Heart right ventricle (tissue), 16 donors: ENCODE measurements around the gene GALNT13. TPM values are rescaled to one million over a fixed set of nuclear protein-coding genes. Genes with fewer than 3 reads are reported as not detected.

Experiments
- ATAC-seq, 8 donors: fragments of 200-7000 bp; cut with Tn5 transposase; one replicate each; pipeline ENCODE4 v1.9.1; 2020; ENCODE audit warnings: mild to moderate bottlenecking in 8 of 8, moderate library complexity in 8 of 8, moderate number of reproducible peaks in 1 of 8
- DNase-seq, 2 donors: peaks; one replicate each; pipeline ENCODE4 v3.0.0-alpha.2; 2020
- H3K27ac ChIP-seq, 10 donors: fragments of 200-600 bp; sonication (generic) in 2 of 10; one replicate each; pipeline versions ENCODE4 v1.5.0 to v1.8.0; 2020 to 2022; ENCODE audit warnings: mild to moderate bottlenecking in 3 of 10
- H3K27me3 ChIP-seq, 7 donors: fragments of 200-600 bp; one replicate each; pipeline ENCODE4 v1.8.0; 2021 to 2022; ENCODE audit warnings: mild to moderate bottlenecking in 2 of 7
- H3K36me3 ChIP-seq, 9 donors: fragments of 200-600 bp; sonication (generic) in 1 of 9; one replicate each; pipeline versions ENCODE4 v1.5.0 to v1.8.0; 2020 to 2022; ENCODE audit warnings: mild to moderate bottlenecking in 2 of 9
- H3K4me1 ChIP-seq, 9 donors: fragments of 200-600 bp; sonication (generic) in 1 of 9; one replicate each; pipeline versions ENCODE4 v1.5.0 to v1.8.0; 2020 to 2022; ENCODE audit warnings: mild to moderate bottlenecking in 4 of 9
- H3K4me3 ChIP-seq, 10 donors: fragments of 200-600 bp; sonication (generic) in 2 of 10; one replicate each; pipeline versions ENCODE4 v1.5.0 to v1.8.0; 2020 to 2022; ENCODE audit warnings: mild to moderate bottlenecking in 7 of 10, moderate library complexity in 2 of 10
- H3K9me3 ChIP-seq, 11 donors: fragments of 200-600 bp in 10 of 11; sonication (generic) in 2 of 11; one replicate each; pipeline versions ENCODE4 v1.5.0 to v1.8.0; 2013 to 2022; ENCODE audit warnings: mild to moderate bottlenecking in 2 of 11, control low read depth in 1 of 11, moderate library complexity in 1 of 11
- whole genome bisulfite sequencing, 2 donors: extraction: QIAGEN DNeasy Blood & Tissue Kit; methylation state at CpG; one replicate each; pipeline ENCODE4 v1.1.7; 2013; ENCODE audit warnings: inconsistent platforms in 1 of 2; 5-methylcytosine and 5-hydroxymethylcytosine counted together
- intact Hi-C, 10 donors: fragments of 100-400 bp; cut with DNase I; formaldehyde crosslinking; loops; one replicate each; pipeline versions ENCODE4 v1.11.1 to v1.14.2; 2022
- polyA plus RNA-seq, 2 donors: library from polyadenylated mRNA; stranded (reverse); fragments of 200-250 nt; gene quantifications; one replicate each; pipeline ENCODE4 v1.2.3, GENCODE V29; 2013
- total RNA-seq, 10 donors: library from RNA; stranded (reverse); fragmentation: NEBNext Ultra II Directional in 3 of 10; extraction: Animal tissue kit (Norgen Biotek cat#: 25700) in 3 of 10; gene quantifications; one replicate each; pipeline versions ENCODE4 v1.2.1 to v1.2.4, GENCODE V29; 2021 to 2023
- TF ChIP-seq, protein P1 (sequence below), 9 donors: fragments of 200-600 bp; sonication (generic) in 2 of 9; IDR thresholded peaks; one replicate each; pipeline versions ENCODE4 v1.5.0 to v1.8.0; 2021 to 2022; ENCODE audit warnings: antibody characterized with exemption in 9 of 9, mild to moderate bottlenecking in 5 of 9, moderate library complexity in 1 of 9
- donor health status: Arrhythmogenic right ventricular cardiomyopathy.
- donor health status: ischemic (EF 13 %, LVEDD 7.1; RV severe dilation, severe dysfunction).
- donor health status: healthy with polysubstance abuse.
- donor health status: DM: no; HTN: yes; CAD: no.
- donor health status: DM: no; HTN: no; CAD: no.
- donor health status: ischemic (EF 25% LVEDD 6.9; RV normal size, moderate dysfunction).
- donor health status: ischemic (EF 25% LVEDD 5.7; RV mildly dilated, moderate dysfunction).
- donor health status: healthy.
- donor health status: DM: yes; HTN: yes; CAD: no.
- donor health status: Ischemic cardiomyopathy.
- donor health status: ischemic (EF 35%, LVEDD 5.7; RV mildly dilated, moderate dysfunction).
- donor health status: nonischemic (EF 11% LVEDD 7.7; RV severe dilation, severe dysfunction).
- donor health status: DM: yes; HTN: yes; CAD: no.
- donor health status: PGD.
- donor health status: ischemic (EF 29% LVEDD 5.4; RV normal size, mild dysfunction).
- donor health status: nonischemic (EF 23%, LVEDD 6.1; RV moderate dilation, normal function).

Gene GALNT13
- total and polyA plus RNA-seq, 12 donors: 0.01 to 0.30 (median 0.05) TPM; not detected in 9

DNA sequence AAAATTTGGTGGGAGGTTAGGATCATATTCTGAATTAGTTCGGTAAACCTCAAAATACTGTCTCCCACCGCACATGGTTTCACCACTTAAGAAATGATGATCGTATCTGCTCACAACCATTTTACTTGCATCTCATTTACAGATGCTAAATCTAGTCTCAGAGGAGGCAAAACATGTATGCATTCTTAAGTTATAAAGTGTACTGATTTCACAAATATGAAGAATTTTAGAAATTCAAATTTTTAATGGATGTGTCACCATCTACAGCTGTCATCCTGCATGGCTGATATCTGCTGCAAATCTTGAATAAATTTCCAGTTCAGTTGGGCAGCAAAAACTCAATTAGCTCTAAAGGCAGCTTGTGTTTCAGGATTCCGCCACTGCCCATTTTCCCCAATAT, 583.4 kb downstream of the GALNT13 start:
- 89 to 90% methylated on average over 4 of the region's 4 CpGs for WGBS, 2 donors
- TF ChIP-seq, protein P1, sequence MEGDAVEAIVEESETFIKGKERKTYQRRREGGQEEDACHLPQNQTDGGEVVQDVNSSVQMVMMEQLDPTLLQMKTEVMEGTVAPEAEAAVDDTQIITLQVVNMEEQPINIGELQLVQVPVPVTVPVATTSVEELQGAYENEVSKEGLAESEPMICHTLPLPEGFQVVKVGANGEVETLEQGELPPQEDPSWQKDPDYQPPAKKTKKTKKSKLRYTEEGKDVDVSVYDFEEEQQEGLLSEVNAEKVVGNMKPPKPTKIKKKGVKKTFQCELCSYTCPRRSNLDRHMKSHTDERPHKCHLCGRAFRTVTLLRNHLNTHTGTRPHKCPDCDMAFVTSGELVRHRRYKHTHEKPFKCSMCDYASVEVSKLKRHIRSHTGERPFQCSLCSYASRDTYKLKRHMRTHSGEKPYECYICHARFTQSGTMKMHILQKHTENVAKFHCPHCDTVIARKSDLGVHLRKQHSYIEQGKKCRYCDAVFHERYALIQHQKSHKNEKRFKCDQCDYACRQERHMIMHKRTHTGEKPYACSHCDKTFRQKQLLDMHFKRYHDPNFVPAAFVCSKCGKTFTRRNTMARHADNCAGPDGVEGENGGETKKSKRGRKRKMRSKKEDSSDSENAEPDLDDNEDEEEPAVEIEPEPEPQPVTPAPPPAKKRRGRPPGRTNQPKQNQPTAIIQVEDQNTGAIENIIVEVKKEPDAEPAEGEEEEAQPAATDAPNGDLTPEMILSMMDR (IDR thresholded peaks at IDR 0.05): no peak

GRCh38 chr2:154455866-154456265, 584.1 kb downstream of the GALNT13 start:
- H3K4me1 ChIP-seq: peaks cover 0 to 14% (median 0%) of the 10 kb centered on the region in 9 donors
- DNase-seq: no peak
- no peaks in the 10 kb centered on the region for H3K9me3 ChIP-seq
- WGBS, 2 donors: 32 to 42% methylated on average over 2 of the region's 2 CpGs
- TF ChIP-seq, protein P1 (IDR thresholded peaks at IDR 0.05): no peak
- H3K27ac ChIP-seq: peak overlapping the region in 1 of 10 donors; percentile 11
- no peak for ATAC-seq
- peak overlapping the region in 9 of 10 donors; percentile 15 to 50 (median 43) for H3K4me3 ChIP-seq
- H3K27me3 ChIP-seq: no peaks in the 10 kb centered on the region
- no peaks in the 10 kb centered on the region for H3K36me3 ChIP-seq
- intact Hi-C loops: loop anchor here in 7 of 10 donors (5.0 to 10.0 kb wide), 4 partner anchors 159 to 769 kb away; no protein-coding TSS in a partner anchor

More for the DNA sequence above, 583.4 kb downstream of the GALNT13 start:
- Histone ChIP-seq H3K9me3 (no peaks in the 10 kb centered on the region), H3K27ac (no peak overlapping the region), H3K4me3 (peak overlapping the region in 7 of 10 donors; percentile 24 to 50 (median 45)), H3K27me3 (no peaks in the 10 kb centered on the region), H3K4me1 (peaks cover 0 to 14% (median 0%) of the 10 kb centered on the region in 9 donors), H3K36me3 (no peaks in the 10 kb centered on the region)
- intact Hi-C loops: loop anchor here in 7 of 10 donors (5.0 to 10.0 kb wide), 4 partner anchors 160 to 770 kb away; no protein-coding TSS in a partner anchor
- ATAC-seq: no peak
- DNase-seq: no peak

DNA sequence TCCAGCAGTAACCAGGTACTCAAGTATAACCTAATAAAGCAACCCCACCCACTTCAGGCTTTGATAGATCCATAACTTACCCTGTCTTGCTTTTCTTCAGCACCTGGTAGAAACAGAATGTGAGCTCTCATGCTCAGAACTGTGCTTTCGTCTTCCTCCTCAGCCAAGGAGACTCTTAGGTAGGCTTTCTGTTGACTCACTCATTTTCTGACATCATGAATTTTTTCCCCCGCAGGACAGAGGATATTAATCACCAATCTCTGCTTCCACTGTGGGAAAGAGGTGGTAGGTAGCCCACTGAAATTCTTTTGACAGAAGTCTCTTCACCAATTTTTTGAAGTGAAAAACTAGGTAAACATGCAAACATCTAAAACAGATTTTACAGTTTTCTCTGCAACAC, 585.6 kb downstream of the GALNT13 start:
- no peak for DNase-seq
- intact Hi-C loops: loop anchor here in 7 of 10 donors (5.0 to 10.0 kb wide), 4 partner anchors 158 to 768 kb away; no protein-coding TSS in a partner anchor
- H3K4me3 ChIP-seq: no peak overlapping the region

GRCh38 chr2:154459286-154459685, 587.6 kb downstream of the GALNT13 start:
- Histone ChIP-seq H3K4me1 (peaks cover 0 to 11% (median 0%) of the 10 kb centered on the region in 9 donors), H3K9me3 (no peaks in the 10 kb centered on the region), H3K36me3 (no peaks in the 10 kb centered on the region), H3K27ac (no peak overlapping the region), H3K27me3 (no peaks in the 10 kb centered on the region), H3K4me3 (no peak overlapping the region)
- TF ChIP-seq, protein P1 (IDR thresholded peaks at IDR 0.05): no peak
- DNase-seq: no peak
- no peak for ATAC-seq
- intact Hi-C loops: loop anchor here in 7 of 10 donors (5.0 to 10.0 kb wide), 4 partner anchors 156 to 766 kb away; no protein-coding TSS in a partner anchor

More for the DNA sequence above, 585.6 kb downstream of the GALNT13 start:
- Histone ChIP-seq H3K27me3 (no peaks in the 10 kb centered on the region), H3K9me3 (no peaks in the 10 kb centered on the region), H3K27ac (no peak overlapping the region), H3K36me3 (no peaks in the 10 kb centered on the region), H3K4me1 (peaks cover 0 to 14% (median 0%) of the 10 kb centered on the region in 9 donors)
- TF ChIP-seq, protein P1 (IDR thresholded peaks at IDR 0.05): no peak
- no peak for ATAC-seq
- WGBS, 2 donors: 82 to 86% methylated on average over 2 of the region's 2 CpGs
